GM12872 (cell line): ENCODE measurements around the gene ITPKB.

ENCODE experiments used
- CTCF ChIP-seq: IDR thresholded peaks from 3 replicates; pipeline ENCODE4 v1.5.1; 2011; ENCODE audit warnings: low read depth, mild to moderate bottlenecking, low read length, moderate library complexity; ENCODE audit not compliant: insufficient read depth

Gene ITPKB

DNA sequence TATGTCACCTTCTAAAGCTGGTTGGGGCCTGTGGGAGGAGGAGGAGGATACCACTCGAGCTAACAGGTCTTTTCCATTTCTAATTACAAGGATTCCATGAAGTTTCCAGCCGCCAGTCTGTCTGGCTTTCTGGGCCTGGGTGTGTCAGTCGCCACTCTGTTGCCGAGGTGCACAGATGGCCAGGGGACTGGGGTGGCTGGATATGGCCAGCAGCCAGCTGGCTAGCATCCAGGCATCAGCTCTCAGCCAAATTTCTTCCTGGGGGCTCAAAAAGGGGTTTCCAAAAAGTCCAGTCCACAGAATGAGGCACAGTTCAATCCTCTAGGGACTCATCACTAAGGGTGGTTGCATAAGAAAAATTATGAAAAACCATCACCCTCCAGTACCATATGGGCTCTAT lies 32.4 kb downstream of the ITPKB start:
- TF ChIP-seq CTCF: no peak

DNA sequence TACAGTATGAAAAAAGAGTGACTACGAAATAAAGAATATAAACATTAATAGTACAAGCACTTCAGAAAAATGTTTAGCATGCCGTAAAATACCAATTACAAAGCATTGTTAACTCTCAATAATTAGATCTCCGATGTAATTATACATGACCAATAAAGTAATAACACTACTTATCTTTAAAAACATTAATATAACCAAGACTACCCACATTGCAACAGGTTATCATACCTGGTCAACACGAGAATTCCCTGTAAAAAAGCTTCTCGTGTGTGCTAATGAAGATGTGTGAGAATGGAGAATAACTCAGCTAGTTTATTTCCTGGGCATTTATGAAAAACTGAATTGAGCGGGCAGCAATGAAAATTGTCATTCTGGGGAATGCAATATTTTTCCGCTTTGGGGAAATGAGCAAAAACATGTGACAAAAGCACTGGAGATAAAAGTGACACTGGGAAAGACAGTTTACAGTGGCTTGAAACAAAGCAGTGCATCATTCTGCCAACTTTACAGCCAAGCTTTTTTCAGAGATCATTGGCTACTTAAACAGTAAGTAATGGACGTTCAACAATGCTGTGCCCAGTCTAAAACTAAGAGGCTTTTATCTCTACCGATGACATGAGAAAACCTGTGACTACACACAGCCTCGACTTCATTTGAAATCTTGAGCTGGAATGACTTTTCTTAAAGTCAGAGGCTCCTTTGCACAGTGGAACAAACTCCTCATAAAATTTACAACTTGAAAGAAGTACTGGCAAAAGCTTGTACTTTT lies 34.7 kb downstream of the ITPKB start:
- TF ChIP-seq CTCF: no peak

GRCh38 chr1:226702957-226703831 lies 35.9 kb downstream of the ITPKB start:
- TF ChIP-seq CTCF: no peak

- TF ChIP-seq CTCF: no peak
These were observed 36.6 kb downstream of the ITPKB start for GRCh38 chr1:226702318-226702956.

GRCh38 chr1:226700861-226701260 lies 38.2 kb downstream of the ITPKB start:
- TF ChIP-seq CTCF: no peak

DNA sequence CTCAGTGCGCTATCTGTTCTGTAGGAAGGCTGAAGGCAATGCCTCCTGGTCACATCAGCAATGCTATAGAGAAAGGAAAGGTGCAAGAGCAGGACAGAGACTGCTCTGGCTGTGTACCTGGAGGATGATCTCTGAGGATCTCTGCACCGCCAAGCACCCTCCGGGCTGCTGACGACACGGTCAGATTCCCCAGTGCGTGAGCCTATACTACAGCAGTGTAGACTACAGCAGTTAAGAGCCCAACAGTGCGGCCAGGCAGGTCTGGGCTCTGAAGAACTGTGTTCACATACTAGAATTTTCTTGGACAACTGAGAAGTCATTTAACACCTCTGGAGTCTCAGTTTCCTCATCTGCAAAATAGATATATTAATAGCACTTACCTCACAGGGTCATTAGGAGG lies 39.9 kb downstream of the ITPKB start:
- TF ChIP-seq CTCF: no peak

DNA sequence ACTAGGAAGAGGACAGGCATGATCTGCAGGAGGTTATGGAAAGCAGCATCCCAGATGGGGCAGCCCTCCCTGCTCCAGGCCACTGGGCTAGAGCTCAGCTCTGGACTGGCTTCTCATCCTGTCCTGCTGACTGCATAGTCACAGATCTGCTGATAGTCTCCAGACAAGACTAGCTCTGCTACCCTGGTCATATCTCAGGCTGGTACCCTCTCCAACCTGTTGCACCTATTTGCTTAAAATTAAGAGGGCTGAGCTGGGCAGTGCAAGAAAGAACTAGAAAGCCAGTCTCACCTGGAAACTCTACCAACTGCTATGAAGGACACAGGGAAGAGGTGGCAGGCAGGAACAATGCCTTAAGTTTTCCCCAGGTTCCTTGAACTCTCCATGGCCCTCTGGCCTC lies 40.4 kb downstream of the ITPKB start:
- no peak for TF ChIP-seq CTCF
